CD4-positive, CD25-positive, alpha-beta regulatory T cell (primary cell): Measurements from ENCODE around the gene NRL. TPM values are rescaled to one million over a fixed set of nuclear protein-coding genes. Genes with fewer than 3 reads are reported as not detected.

Experiments
- ATAC-seq, 2 donors: fragments of 150-1000 bp; cut with Tn5 transposase; one replicate each; pipeline ENCODE4 v1.10.0; 2021; ENCODE audit warnings: low read depth in 2 of 2, moderate number of reproducible peaks in 2 of 2, moderate library complexity in 1 of 2
- DNase-seq, 3 donors: peaks; one replicate each; pipeline versions ENCODE4 v3.0.0 to v3.0.0-alpha.2; 2012 to 2022; ENCODE audit warnings: mixed read lengths in 1 of 3
- H3K27ac ChIP-seq: one replicate; pipeline ENCODE4 v1.7.0; 2013; ENCODE audit warnings: mild to moderate bottlenecking, low read length; ENCODE audit not compliant: insufficient read depth, poor library complexity, severe bottlenecking
- H3K27me3 ChIP-seq: one replicate; pipeline ENCODE4 v1.7.0; 2013; ENCODE audit warnings: low read length; ENCODE audit not compliant: control insufficient read depth, insufficient read depth
- H3K36me3 ChIP-seq: one replicate; pipeline ENCODE4 v1.7.0; 2013; ENCODE audit warnings: mild to moderate bottlenecking, low read length, moderate library complexity; ENCODE audit not compliant: control insufficient read depth, insufficient read depth
- H3K4me1 ChIP-seq: 2 replicates; pipeline ENCODE4 v1.7.0; 2013; ENCODE audit warnings: mild to moderate bottlenecking, low read length; ENCODE audit not compliant: insufficient read depth, control insufficient read depth, poor library complexity, severe bottlenecking
- H3K4me3 ChIP-seq: one replicate; pipeline ENCODE4 v1.7.0; 2013; ENCODE audit warnings: low read depth, mild to moderate bottlenecking, low read length, moderate library complexity
- H3K9me3 ChIP-seq, 2 experiments: 1 replicate in 1 of 2; 2 replicates in 1 of 2; pipeline ENCODE4 v1.7.0; 2013; ENCODE audit warnings: low read length in 2 of 2, mild to moderate bottlenecking in 1 of 2, moderate library complexity in 1 of 2; ENCODE audit not compliant: control insufficient read depth in 2 of 2
- H3K27ac Mint-ChIP-seq, 3 donors: one replicate each; pipeline ENCODE4 v1.8.0; 2020 to 2022; ENCODE audit warnings: mild to moderate bottlenecking in 3 of 3, mixed read lengths in 3 of 3, moderate library complexity in 2 of 3
- H3K27me3 Mint-ChIP-seq: one replicate; pipeline ENCODE4 v1.8.0; 2022; ENCODE audit warnings: mild to moderate bottlenecking, mixed read lengths
- H3K36me3 Mint-ChIP-seq: one replicate; pipeline ENCODE4 v1.8.0; 2020; ENCODE audit warnings: mixed read lengths
- H3K4me1 Mint-ChIP-seq, 4 donors: one replicate each; pipeline ENCODE4 v1.8.0; 2020 to 2022; ENCODE audit warnings: mixed read lengths in 4 of 4, mild to moderate bottlenecking in 1 of 4
- H3K4me3 Mint-ChIP-seq, 4 donors: one replicate each; pipeline ENCODE4 v1.8.0; 2020 to 2022; ENCODE audit warnings: mild to moderate bottlenecking in 4 of 4, mixed read lengths in 4 of 4, moderate library complexity in 3 of 4
- H3K9me3 Mint-ChIP-seq, 7 donors: one replicate each; pipeline ENCODE4 v1.8.0; 2020 to 2022; ENCODE audit warnings: mixed read lengths in 7 of 7, mild to moderate bottlenecking in 3 of 7, moderate library complexity in 2 of 7
- polyA plus RNA-seq, 4 donors: library from polyadenylated mRNA; unstranded; fragments of 300-500 nt; fragmentation: Illumina TruSeq; gene quantifications; one replicate each; pipeline ENCODE4 v1.2.3, GENCODE V29; 2021
- total RNA-seq: library from RNA; stranded (reverse); gene quantifications from one replicate; pipeline ENCODE4 v1.2.3, GENCODE V29; 2022

NRL gene
- total and polyA plus RNA-seq, 5 donors from 2014 or later, result 1.9 to 2.9 (median 2.2) TPM

- peaks cover 16 to 70% (median 43%) of the 10 kb centered on the region in 4 donors for H3K4me1 Mint-ChIP-seq
- peaks cover 17% of the 10 kb centered on the region for H3K36me3 Mint-ChIP-seq
- H3K27me3 ChIP-seq, result no peaks in the 10 kb centered on the region
- peak within 1 kb of the TSS; percentile 69 to 96 (median 95) for H3K27ac Mint-ChIP-seq
- H3K27me3 Mint-ChIP-seq, result peaks cover 4% of the 10 kb centered on the region
- DNase-seq, result peak; percentile 90 to 94 (median 93)
- H3K4me1 ChIP-seq, result peaks cover 63% of the 10 kb centered on the region
- H3K9me3 Mint-ChIP-seq, result peaks cover 0 to 1% (median 0%) of the 10 kb centered on the region in 7 donors
- ATAC-seq, result peak; percentile 93 to 96
- peaks cover 16% of the 10 kb centered on the region for H3K36me3 ChIP-seq
- peak within 1 kb of the TSS; percentile 75 for H3K4me3 ChIP-seq
- H3K4me3 Mint-ChIP-seq, result peak within 1 kb of the TSS; percentile 92 to 98 (median 97)
- H3K9me3 ChIP-seq, result no peaks in the 10 kb centered on the region
- H3K27ac ChIP-seq, result peak within 1 kb of the TSS; percentile 85
Measured at GRCh38 chr14:24135834-24136683, 21.3 kb upstream of the NRL start, which contains the start of gene PSME1. Gene PSME1, plus strand, starts transcription at chr14:24136194. Its CDS starts 69 bp downstream, at chr14:24136263.

- Mint-ChIP-seq H3K4me1 (peaks cover 16 to 70% (median 48%) of the 10 kb centered on the region in 4 donors), H3K27ac (peak overlapping the region; percentile 8 to 96 (median 93)), H3K27me3 (peaks cover 4% of the 10 kb centered on the region), H3K9me3 (peaks cover 0 to 1% (median 0%) of the 10 kb centered on the region in 7 donors), H3K36me3 (peaks cover 18% of the 10 kb centered on the region), H3K4me3 (peak overlapping the region; percentile 91 to 98 (median 97))
- peak overlapping the region; percentile 67 for H3K27ac ChIP-seq
- peak overlapping the region; percentile 29 for H3K4me3 ChIP-seq
- ATAC-seq (no peak), DNase-seq (no peak)
- H3K4me1 ChIP-seq, result peaks cover 59% of the 10 kb centered on the region
- no peaks in the 10 kb centered on the region for H3K9me3 ChIP-seq
- peaks cover 16% of the 10 kb centered on the region for H3K36me3 ChIP-seq
- H3K27me3 ChIP-seq, result no peaks in the 10 kb centered on the region
Measured at GRCh38 chr14:24135584-24135833, 20.8 kb upstream of the NRL start.

GRCh38 chr14:24133735-24134134 lies 19.0 kb upstream of the NRL start:
- peaks cover 10 to 55% (median 39%) of the 10 kb centered on the region in 4 donors for H3K4me1 Mint-ChIP-seq
- H3K27me3 Mint-ChIP-seq, result peaks cover 4% of the 10 kb centered on the region
- peaks cover 15% of the 10 kb centered on the region for H3K36me3 Mint-ChIP-seq
- ATAC-seq (no peak), DNase-seq (no peak)
- Histone ChIP-seq H3K4me3 (no peak overlapping the region), H3K27me3 (no peaks in the 10 kb centered on the region), H3K27ac (no peak overlapping the region), H3K4me1 (peaks cover 42% of the 10 kb centered on the region), H3K36me3 (peaks cover 13% of the 10 kb centered on the region), H3K9me3 (no peaks in the 10 kb centered on the region)
- peaks cover 0 to 1% (median 0%) of the 10 kb centered on the region in 7 donors for H3K9me3 Mint-ChIP-seq
- H3K27ac Mint-ChIP-seq, result peak overlapping the region in 1 of 3 donors; percentile 68
- no peak overlapping the region for H3K4me3 Mint-ChIP-seq

- H3K27me3 Mint-ChIP-seq, result peaks cover 4% of the 10 kb centered on the region
- Histone ChIP-seq H3K9me3 (no peaks in the 10 kb centered on the region), H3K36me3 (peaks cover 6% of the 10 kb centered on the region), H3K27ac (peak overlapping the region; percentile 41), H3K4me1 (peaks cover 41% of the 10 kb centered on the region), H3K4me3 (no peak overlapping the region), H3K27me3 (no peaks in the 10 kb centered on the region)
- peaks cover 10 to 48% (median 37%) of the 10 kb centered on the region in 4 donors for H3K4me1 Mint-ChIP-seq
- ATAC-seq, result no peak
- peaks cover 10% of the 10 kb centered on the region for H3K36me3 Mint-ChIP-seq
- no peak for DNase-seq
- H3K4me3 Mint-ChIP-seq, result peak overlapping the region in 3 of 4 donors; percentile 40 to 81 (median 59)
- H3K27ac Mint-ChIP-seq, result peak overlapping the region; percentile 90 to 95 (median 93)
- peaks cover 0 to 1% (median 0%) of the 10 kb centered on the region in 7 donors for H3K9me3 Mint-ChIP-seq
Measured at GRCh38 chr14:24132976-24133375, 18.2 kb upstream of the NRL start.

GRCh38 chr14:24132061-24132685 lies 17.4 kb upstream of the NRL start:
- no peak overlapping the region for H3K4me3 ChIP-seq
- no peaks in the 10 kb centered on the region for H3K9me3 ChIP-seq
- ATAC-seq (no peak), DNase-seq (peak in 2 of 3 donors; percentile 43 to 57)
- no peaks in the 10 kb centered on the region for H3K36me3 ChIP-seq
- Mint-ChIP-seq H3K27ac (peak overlapping the region; percentile 93 to 95 (median 93)), H3K4me1 (peaks cover 10 to 44% (median 33%) of the 10 kb centered on the region in 4 donors), H3K4me3 (peak overlapping the region; percentile 40 to 81 (median 70)), H3K27me3 (peaks cover 4% of the 10 kb centered on the region), H3K9me3 (peaks cover 0 to 1% (median 0%) of the 10 kb centered on the region in 7 donors), H3K36me3 (peaks cover 8% of the 10 kb centered on the region)
- peak overlapping the region; percentile 41 for H3K27ac ChIP-seq
- peaks cover 33% of the 10 kb centered on the region for H3K4me1 ChIP-seq
- H3K27me3 ChIP-seq, result no peaks in the 10 kb centered on the region

- Mint-ChIP-seq H3K4me3 (peak overlapping the region in 2 of 4 donors; percentile 10 to 29), H3K27ac (peak overlapping the region; percentile 91 to 95 (median 93)), H3K4me1 (peaks cover 10 to 38% (median 27%) of the 10 kb centered on the region in 4 donors), H3K9me3 (peaks cover 0 to 1% (median 0%) of the 10 kb centered on the region in 7 donors), H3K36me3 (peaks cover 4% of the 10 kb centered on the region), H3K27me3 (peaks cover 4% of the 10 kb centered on the region)
- peak overlapping the region; percentile 41 for H3K27ac ChIP-seq
- ATAC-seq (no peak), DNase-seq (no peak)
- no peaks in the 10 kb centered on the region for H3K9me3 ChIP-seq
- H3K4me3 ChIP-seq, result no peak overlapping the region
- peaks cover 27% of the 10 kb centered on the region for H3K4me1 ChIP-seq
- no peaks in the 10 kb centered on the region for H3K27me3 ChIP-seq
- no peaks in the 10 kb centered on the region for H3K36me3 ChIP-seq
Measured at GRCh38 chr14:24131549-24131966, 16.8 kb upstream of the NRL start.

GRCh38 chr14:24130717-24131548 lies 16.2 kb upstream of the NRL start:
- no peak overlapping the region for H3K4me3 ChIP-seq
- H3K27me3 ChIP-seq, result no peaks in the 10 kb centered on the region
- no peaks in the 10 kb centered on the region for H3K36me3 ChIP-seq
- no peak for ATAC-seq
- Mint-ChIP-seq H3K36me3 (peaks cover 4% of the 10 kb centered on the region), H3K27ac (peak overlapping the region in 2 of 3 donors; percentile 9 to 62), H3K4me3 (peak overlapping the region in 2 of 4 donors; percentile 19 to 61), H3K4me1 (peaks cover 10 to 36% (median 26%) of the 10 kb centered on the region in 4 donors), H3K9me3 (peaks cover 0 to 1% (median 0%) of the 10 kb centered on the region in 7 donors), H3K27me3 (peaks cover 4% of the 10 kb centered on the region)
- H3K9me3 ChIP-seq, result no peaks in the 10 kb centered on the region
- peaks cover 24% of the 10 kb centered on the region for H3K4me1 ChIP-seq
- DNase-seq, result no peak
- no peak overlapping the region for H3K27ac ChIP-seq
